HepG2 (cell line): Measurements from ENCODE around the gene TRPM5. TPM values are rescaled to one million over a fixed set of nuclear protein-coding genes. Genes with fewer than 3 reads are reported as not detected.

ENCODE experiments used
- CCDC6 ChIP-seq: sonication (generic); formaldehyde crosslinking; IDR thresholded peaks from 2 replicates; pipeline ENCODE4 v1.8.1; 2022; ENCODE audit warnings: mild to moderate bottlenecking, missing genetic modification reagents, moderate library complexity
- NFIC ChIP-seq: IDR thresholded peaks from 2 replicates; pipeline ENCODE4 v1.6.1; 2012; ENCODE audit warnings: mild to moderate bottlenecking, low read length, inconsistent platforms
- SKI ChIP-seq: fragments of 450-650 bp; IDR thresholded peaks from one replicate; pipeline ENCODE4 v1.6.1; 2018; ENCODE audit warnings: mild to moderate bottlenecking; ENCODE audit not compliant: partially characterized antibody
- ZFP1 ChIP-seq: IDR thresholded peaks from 2 replicates; pipeline ENCODE4 v1.6.1; 2016
- ZNF543 ChIP-seq: sonication (generic); formaldehyde crosslinking; IDR thresholded peaks from 2 replicates; pipeline ENCODE4 v1.4.0; 2020; ENCODE audit warnings: mild to moderate bottlenecking, missing genetic modification reagents
- ZNF841 ChIP-seq: sonication (generic); formaldehyde crosslinking; IDR thresholded peaks from 2 replicates; pipeline ENCODE4 v1.8.1; 2023; ENCODE audit warnings: missing genetic modification reagents, borderline replicate concordance
- polyA plus RNA-seq, 8 experiments: library from polyadenylated mRNA; depleted of rRNA in 3 of 8; stranded (reverse) in 7 of 8; unstranded in 1 of 8; fragments of >200 nt; fragmentation: Illumina TruSeq in 4 of 8; extraction: Trizol in 4 of 8; gene quantifications; 2 replicates each; pipeline versions ENCODE4 v1.2.1 to v1.2.3, GENCODE V29; 2011 to 2016; ENCODE audit warnings: low read depth in 4 of 8, missing spikeins in 1 of 8, mixed read lengths in 1 of 8; ENCODE audit not compliant: insufficient read depth in 1 of 8
- total RNA-seq, 5 experiments: library from RNA; depleted of rRNA; stranded (reverse); fragments of >200 nt; fragmentation: Illumina TruSeq; extraction: Trizol; gene quantifications; 2 replicates each; pipeline ENCODE4 v1.2.3, GENCODE V29; 2016; ENCODE audit warnings: low read depth in 1 of 5
- TF ChIP-seq, protein P1 (sequence below): sonication (generic); formaldehyde crosslinking; IDR thresholded peaks from 2 replicates; pipeline ENCODE4 v1.5.1; 2020; ENCODE audit warnings: missing genetic modification reagents, mild to moderate bottlenecking, borderline replicate concordance
- TF ChIP-seq, protein P2 (sequence below): sonication (generic); formaldehyde crosslinking; conservative IDR thresholded peaks from 2 replicates; pipeline ENCODE4 v1.4.0; 2020; ENCODE audit warnings: missing genetic modification reagents
- TF ChIP-seq, protein P3 (sequence below): sonication (generic); formaldehyde crosslinking; IDR thresholded peaks from 2 replicates; pipeline ENCODE4 v1.4.0; 2020; ENCODE audit warnings: missing genetic modification reagents, borderline replicate concordance
- TF ChIP-seq, protein P4 (sequence below): sonication (generic); formaldehyde crosslinking; IDR thresholded peaks from 2 replicates; pipeline ENCODE4 v1.4.0; 2020; ENCODE audit warnings: mild to moderate bottlenecking, missing genetic modification reagents

TRPM5 gene
- total and polyA plus RNA-seq, 2 of the 13 experiments (the other 11 are each of a cell fraction or from before 2014, with no cell fraction given), result 0.12 TPM; not detected in 1

DNA sequence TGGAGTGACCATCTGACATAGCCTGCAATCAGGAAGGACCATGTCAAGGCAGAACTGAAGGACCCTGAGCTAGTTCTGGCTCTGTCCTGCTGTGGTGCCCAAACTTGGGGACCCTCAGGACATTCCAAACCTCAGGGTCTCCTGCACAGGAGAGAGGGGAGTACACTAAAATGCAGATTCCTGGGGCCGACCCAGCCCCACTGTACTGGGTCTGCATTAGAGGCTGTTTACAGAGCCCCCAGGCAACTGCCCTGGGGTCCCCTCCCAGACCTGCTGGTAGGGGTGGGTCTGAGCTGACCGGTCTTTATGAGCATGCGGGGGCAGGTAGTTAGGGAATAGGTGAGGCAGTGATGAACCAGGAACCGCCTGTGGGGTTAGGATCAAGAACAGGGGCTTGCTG, 6.8 kb downstream of the TRPM5 start (continued):
- TF ChIP-seq, protein P1, sequence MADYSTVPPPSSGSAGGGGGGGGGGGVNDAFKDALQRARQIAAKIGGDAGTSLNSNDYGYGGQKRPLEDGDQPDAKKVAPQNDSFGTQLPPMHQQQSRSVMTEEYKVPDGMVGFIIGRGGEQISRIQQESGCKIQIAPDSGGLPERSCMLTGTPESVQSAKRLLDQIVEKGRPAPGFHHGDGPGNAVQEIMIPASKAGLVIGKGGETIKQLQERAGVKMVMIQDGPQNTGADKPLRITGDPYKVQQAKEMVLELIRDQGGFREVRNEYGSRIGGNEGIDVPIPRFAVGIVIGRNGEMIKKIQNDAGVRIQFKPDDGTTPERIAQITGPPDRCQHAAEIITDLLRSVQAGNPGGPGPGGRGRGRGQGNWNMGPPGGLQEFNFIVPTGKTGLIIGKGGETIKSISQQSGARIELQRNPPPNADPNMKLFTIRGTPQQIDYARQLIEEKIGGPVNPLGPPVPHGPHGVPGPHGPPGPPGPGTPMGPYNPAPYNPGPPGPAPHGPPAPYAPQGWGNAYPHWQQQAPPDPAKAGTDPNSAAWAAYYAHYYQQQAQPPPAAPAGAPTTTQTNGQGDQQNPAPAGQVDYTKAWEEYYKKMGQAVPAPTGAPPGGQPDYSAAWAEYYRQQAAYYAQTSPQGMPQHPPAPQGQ (CRISPR knock-in tag), result no peak
- TF ChIP-seq ZNF543 (CRISPR knock-in tag) (no peak), NFIC (no peak), ZNF841 (CRISPR knock-in tag) (no peak), ZFP1 (no peak), SKI (no peak), CCDC6 (CRISPR knock-in tag) (no peak)
- TF ChIP-seq, protein P2, sequence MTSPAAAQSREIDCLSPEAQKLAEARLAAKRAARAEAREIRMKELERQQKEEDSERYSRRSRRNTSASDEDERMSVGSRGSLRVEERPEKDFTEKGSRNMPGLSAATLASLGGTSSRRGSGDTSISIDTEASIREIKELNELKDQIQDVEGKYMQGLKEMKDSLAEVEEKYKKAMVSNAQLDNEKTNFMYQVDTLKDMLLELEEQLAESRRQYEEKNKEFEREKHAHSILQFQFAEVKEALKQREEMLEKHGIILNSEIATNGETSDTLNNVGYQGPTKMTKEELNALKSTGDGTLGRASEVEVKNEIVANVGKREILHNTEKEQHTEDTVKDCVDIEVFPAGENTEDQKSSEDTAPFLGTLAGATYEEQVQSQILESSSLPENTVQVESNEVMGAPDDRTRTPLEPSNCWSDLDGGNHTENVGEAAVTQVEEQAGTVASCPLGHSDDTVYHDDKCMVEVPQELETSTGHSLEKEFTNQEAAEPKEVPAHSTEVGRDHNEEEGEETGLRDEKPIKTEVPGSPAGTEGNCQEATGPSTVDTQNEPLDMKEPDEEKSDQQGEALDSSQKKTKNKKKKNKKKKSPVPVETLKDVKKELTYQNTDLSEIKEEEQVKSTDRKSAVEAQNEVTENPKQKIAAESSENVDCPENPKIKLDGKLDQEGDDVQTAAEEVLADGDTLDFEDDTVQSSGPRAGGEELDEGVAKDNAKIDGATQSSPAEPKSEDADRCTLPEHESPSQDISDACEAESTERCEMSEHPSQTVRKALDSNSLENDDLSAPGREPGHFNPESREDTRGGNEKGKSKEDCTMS, result no peak
- TF ChIP-seq, protein P3, sequence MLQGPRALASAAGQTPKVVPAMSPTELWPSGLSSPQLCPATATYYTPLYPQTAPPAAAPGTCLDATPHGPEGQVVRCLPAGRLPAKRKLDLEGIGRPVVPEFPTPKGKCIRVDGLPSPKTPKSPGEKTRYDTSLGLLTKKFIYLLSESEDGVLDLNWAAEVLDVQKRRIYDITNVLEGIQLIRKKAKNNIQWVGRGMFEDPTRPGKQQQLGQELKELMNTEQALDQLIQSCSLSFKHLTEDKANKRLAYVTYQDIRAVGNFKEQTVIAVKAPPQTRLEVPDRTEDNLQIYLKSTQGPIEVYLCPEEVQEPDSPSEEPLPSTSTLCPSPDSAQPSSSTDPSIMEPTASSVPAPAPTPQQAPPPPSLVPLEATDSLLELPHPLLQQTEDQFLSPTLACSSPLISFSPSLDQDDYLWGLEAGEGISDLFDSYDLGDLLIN (CRISPR knock-in tag), result no peak
- TF ChIP-seq, protein P4, sequence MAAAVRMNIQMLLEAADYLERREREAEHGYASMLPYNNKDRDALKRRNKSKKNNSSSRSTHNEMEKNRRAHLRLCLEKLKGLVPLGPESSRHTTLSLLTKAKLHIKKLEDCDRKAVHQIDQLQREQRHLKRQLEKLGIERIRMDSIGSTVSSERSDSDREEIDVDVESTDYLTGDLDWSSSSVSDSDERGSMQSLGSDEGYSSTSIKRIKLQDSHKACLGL (CRISPR knock-in tag), result no peak
